Cortex of kidney (tissue), 1 donor: ENCODE measurements around the gene SPINK14.

Source experiments
- DNase-seq: peaks from one replicate; lab custom pipeline; 2025; lab: John Stamatoyannopoulos, UW

The SPINK14 gene, protein sequence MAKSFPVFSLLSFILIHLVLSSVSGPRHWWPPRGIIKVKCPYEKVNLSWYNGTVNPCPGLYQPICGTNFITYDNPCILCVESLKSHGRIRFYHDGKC

DNA sequence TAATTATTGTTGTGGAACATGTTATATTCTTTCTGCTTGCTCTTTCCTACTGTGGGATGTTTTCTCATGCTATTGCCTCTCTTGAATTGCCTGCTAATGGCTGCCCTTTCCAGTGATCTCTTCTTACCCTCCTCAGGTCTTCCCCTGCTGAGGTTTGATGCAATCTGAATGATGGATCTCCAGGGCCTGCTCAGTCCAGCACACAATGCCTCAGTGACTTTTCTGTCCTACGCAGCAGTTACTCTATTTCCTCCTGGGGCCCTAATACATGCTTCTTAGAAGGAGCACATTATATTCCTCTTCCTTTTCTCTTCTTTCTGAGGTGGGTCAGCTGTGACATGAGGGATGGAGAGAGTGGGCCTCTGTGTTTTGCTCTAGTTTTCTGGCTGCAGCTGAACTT is at the start of gene SPINK14:
SPINK14 (plus strand) TSS at position 301 of the 400 bp plus-strand sequence. CDS start 1,187 bp downstream, outside the sequence.
- DNase-seq, result no peak

DNA sequence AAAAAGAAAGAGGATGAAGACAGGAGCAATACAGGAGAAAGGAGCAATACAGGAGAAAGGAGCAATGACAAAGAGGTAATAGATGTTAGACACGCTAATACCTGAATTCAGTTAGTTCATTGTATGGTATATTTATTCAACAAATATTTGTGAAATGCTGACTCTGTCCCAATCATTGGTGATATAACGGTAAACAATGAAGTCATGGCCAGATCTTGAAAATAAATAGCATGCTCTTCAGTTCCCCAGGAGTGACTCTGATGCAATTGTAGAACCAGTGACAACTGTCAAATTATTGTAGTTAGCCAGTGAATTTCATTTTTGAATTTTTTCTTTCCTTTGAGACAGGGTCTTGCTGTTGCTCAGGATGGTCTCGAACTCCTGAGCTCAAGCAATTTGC is 48.0 kb upstream of the SPINK14 start:
- no peak for DNase-seq

DNA sequence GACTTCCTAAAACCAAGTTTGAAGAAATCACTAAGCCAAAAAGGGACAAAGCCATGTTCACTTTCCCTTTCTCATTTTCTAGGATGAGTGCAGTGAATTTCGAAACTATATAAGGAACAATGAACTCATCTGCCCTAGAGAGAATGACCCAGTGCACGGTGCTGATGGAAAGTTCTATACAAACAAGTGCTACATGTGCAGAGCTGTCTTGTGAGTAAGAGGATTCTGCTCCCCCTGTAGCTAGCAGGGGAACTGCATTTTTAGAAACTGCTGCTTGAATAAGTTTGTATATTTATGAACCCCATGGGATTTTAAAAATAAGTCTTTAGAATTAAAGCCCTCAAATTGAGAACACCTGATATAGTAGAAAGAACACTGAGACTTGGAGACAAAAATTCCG is 42.7 kb upstream of the SPINK14 start:
- no peak for DNase-seq

DNA sequence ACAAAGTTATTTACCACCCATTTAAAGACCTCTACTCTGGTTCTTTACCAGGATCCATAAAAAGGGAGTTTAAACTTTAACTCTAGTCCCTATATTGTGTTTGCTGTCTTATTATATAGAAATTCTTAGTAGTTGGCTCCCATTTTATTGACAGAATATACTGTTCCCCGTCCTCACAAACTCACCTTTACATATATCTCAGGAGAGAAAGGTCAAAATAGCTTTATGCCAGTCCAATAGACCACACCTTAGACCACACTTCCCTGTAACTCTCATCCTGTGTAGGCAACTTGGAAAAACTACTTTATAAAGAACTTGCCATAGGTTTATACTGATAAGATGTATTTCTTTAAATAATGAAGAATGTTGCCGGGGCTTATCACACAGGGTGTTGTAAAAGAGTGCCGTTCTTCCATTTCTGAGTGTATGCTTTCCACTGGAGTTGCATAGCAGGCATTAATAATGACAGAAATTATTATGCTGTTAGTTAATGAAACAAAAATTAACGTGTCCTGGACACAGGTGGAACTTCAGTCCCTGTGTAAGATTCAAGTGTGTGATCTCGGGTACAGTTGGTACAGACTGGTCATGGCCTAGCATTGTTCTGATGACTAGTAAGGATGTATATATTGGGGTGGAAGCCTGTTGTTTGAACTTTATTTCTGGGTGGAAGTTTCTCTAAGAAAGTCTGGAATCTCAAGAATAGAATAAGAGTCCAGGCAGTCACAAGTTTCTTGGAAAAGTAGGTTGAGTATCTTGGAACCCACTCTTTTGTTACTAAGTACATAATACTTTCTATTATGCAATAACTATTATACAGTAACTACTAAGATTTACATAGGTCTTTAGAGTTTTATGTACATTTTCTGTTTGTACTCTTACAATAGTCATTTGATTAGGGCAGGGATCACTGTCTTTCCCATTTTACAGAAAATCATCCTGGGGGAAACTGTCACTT is 33.0 kb upstream of the SPINK14 start:
- DNase-seq, result no peak

DNA sequence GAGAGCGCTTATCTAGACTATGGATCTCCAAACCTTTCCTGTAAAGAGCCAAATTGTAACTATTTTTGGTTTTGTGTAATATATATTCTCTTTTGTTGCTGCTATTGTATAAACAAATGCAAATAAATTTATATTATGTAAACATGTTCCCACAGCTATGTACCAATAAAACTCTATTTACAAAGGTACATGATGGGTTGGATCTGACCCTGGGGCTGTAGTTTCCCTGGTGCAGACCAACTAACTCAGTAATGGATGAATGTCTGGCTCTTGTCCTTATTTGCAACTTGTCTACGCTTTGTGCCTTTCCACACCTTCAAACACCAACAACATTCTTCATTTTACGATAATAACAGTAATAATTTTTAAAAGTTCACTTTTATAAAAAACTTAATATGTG is 27.5 kb upstream of the SPINK14 start:
- DNase-seq, result no peak

DNA sequence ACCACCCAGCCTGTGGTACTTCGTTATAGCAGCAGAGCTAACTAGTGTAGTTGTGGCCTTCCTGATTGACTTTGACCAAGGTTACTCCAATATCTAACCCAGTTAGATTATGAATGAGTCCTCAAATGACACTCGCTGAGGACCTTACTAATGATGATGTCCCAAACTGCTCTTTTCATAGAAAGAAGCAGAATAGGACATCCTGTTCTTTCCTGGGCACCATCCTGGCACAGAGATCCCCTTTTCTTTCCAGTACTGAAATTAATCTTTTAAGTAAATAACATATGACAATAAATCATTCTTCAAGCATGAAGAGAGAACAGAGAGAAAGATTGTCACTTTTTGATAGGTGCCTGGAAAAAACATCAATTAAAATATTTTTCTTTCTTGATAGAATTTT is 26.7 kb upstream of the SPINK14 start:
- DNase-seq, result no peak

DNA sequence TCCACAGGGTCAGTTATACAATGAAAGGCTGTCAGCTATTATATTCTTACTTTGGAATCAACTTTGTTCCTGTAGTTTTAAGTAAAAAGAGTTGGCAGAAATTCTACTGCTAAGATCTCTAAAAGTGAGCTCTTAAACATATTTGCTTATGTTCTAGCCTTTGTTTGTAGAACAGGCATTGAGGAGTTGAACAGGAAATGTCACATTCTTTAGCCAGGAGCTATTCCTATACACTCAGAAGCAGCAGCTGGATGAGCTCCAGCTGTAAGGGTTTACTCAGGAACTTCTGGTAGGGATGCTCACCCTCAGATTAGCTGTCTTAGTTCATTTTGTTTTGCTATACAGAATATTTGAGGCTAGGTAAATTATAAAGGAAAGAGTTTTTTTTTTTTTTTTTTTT is 22.4 kb upstream of the SPINK14 start:
- no peak for DNase-seq

DNA sequence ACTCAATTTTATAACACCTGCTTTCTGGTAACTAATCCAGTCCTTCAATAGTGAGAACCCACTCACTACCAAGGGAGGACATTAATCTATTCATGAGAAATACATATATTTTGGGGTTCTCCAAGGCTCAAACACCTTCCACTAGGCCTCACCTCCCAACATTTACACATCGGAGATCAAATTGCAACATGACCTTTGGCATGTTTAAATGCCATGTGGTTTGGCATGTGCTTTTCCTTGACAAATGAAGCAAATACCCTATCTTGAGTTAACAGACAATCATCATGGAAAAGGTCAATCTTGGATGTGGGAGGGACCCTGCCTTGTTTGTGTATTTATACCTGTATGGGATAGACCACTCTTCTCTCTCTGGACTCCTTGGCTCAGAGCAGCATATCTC is 21.9 kb upstream of the SPINK14 start:
- DNase-seq, result no peak

DNA sequence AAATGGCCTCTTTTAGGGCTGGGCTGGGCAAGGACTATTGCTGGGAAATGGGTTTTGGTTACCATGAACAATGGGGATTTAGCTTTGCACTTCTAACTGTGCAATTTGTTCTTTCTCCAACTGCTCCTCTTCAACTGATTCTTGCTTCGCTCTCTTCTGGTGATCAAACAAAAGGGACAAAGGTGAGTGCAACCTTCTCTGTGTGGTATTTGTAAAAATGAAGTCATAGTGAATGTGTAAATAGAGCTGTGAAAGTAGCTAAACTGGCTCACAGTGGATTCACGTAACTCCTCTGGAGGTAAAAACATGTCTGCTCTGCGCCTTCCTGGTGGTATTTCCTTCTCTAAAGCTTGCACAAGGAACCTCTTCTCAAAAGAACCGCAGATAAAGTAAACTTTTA is 20.9 kb upstream of the SPINK14 start:
- no peak for DNase-seq

DNA sequence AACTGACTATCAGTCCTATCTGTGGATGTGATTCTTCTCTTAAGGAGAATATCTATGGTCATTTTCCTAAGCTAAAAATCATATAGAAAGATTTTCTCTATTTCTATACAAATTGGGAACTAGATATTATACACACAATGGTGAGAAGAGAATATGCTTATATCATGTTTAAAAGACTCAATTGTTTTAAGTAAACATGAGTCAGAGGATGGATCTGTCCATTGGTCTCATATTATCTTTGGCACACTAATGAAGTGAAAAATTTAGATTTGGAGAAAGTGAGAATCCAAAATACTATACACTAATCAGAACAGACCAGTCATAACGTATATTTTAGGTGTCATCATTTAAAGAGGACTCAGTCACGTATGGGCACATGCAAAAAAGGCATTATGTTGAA is 16.5 kb upstream of the SPINK14 start:
- DNase-seq, result no peak

DNA sequence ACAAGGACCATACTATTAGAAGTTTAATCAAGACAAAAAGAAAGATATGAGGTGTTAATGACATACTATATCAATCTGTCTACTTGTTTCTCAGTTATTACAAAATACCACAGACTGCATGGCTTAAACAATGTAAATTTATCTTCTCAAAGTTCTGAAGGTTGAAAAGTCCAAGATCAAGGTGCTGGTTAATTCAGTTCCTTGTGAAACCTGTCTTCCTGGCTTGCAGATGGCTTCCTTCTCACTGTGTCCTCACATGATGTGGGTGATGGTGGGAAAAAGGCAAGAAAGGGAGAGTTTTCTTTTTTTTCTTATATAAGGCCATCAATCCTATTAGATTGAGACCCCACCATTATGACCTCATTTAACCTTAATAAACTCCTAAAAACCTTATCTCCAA is 15.6 kb upstream of the SPINK14 start:
- no peak for DNase-seq

DNA sequence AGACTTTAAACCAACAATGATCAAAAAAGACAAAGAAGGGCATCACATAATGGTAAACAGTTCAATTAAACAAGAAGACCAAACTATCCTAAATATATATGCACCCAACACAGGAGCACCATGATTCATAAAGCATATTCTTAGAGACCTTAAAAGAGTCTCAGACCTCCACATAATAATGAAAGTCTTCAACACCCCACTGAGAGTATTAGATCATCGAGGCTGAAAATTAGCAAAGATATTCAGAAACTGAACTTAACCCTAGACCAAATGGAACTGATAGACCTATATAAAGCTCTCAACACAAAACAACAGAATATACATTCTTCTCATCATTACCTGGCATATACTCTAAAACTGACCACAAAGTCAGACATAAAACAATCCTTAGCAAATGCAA is 11.7 kb upstream of the SPINK14 start:
- no peak for DNase-seq

DNA sequence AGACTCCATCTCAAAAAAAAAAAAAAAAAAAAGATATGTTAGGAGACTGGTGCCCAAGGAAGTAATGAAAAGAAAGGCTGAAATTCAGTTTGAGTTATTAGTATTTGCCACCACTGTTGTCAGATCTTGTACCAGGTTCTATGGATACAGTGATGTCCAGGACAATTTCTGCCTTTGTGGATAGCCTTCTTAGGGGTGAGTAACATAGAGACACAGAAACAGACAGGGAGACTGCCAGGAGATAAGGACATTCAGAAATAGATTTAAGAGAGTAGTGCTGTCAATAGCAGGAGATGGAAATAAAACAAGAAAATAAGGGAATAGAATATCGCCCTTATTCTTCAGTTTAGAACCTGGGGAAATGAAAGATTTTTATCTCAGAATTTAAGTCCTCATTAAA is 6.3 kb upstream of the SPINK14 start:
- DNase-seq, result no peak

DNA sequence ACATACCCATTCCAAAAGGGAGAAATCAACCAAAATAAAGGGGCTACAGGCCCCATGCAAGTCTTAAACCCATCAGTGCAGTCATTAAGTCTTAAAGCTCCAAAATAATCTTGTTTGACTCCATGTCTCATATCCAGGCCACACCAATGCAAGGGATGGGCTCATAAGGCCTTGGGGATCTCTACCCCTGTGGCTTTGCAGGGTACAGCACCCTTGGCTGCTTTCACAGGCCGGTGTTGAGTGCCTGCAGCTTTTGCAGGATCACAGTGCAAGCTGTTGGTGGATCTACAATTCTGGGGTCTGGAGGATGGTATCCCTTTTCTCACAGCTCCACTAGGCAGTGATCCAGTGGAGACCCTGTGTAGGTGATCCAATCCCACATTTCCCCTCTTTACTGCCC is 5.0 kb upstream of the SPINK14 start:
- no peak for DNase-seq

DNA sequence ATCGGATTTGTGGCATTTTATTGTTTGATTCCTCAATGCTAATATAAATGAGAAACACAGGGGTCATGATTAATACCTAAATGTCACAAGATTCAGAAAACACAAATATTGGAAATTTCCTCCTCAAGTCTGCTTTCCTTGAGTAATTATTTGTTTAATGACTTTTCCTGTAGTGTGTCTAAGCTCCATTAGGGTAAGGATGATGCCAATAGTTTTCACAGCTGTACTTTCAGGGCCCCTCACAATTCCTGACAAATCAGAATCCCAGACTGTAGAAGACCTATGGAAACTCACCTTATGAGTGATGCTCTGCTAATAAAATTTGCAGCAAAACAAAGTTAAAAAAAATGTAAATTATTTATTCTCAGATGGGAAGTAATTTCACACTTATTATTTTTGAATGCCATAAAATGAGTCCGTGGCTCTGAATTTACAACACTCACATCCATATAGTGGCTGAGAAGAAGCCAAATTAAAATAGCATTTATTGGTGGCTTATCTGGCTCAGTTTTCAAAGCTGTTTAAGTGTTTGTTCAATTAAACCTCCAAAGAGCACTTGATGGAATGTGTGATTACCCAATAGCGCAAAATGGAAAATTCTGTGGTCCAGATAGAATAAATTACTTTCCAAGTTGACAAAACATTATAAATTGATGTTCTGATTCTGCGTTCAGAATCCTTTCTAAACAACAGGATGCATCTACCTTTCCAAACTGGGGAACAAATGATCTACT is 1.6 kb upstream of the SPINK14 start:
- no peak for DNase-seq

DNA sequence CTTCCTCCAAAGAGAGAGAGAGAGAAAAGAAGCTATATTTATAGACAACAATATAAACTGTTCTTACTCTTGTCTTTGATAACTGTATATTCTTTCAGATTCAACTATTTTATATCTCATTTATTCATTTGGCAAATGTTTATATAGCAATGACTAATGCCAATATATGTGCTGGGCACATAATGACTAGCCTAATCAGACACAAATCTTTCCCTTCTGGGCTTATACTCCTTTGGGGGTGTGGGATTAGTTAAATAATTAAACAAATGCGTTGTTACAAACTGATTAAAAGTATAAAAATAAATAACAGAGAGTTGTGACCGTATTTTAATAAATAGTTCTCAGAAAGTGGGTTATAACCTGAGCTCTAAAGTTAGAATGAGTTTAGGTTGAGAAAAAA is 4.0 kb downstream of the SPINK14 start:
- DNase-seq, result no peak

DNA sequence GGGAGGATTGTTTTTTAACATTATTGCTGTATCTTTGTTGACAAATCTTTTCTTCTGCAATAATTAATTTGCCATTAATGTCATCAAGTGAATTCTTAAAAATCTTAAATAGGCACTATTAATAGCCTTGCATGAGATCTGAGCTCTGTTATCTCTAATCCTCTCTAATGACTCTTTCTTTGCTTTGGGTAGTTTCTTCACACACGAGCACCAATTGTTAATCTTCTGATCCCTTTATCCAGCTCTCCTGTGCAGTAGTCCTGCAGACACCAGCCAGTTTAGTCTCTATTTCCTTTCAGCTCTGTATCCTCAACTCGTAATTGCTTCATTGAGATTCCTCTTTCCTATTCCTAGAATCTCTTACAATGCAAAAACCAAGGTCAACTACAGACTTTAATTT is 8.1 kb downstream of the SPINK14 start:
- DNase-seq, result no peak

DNA sequence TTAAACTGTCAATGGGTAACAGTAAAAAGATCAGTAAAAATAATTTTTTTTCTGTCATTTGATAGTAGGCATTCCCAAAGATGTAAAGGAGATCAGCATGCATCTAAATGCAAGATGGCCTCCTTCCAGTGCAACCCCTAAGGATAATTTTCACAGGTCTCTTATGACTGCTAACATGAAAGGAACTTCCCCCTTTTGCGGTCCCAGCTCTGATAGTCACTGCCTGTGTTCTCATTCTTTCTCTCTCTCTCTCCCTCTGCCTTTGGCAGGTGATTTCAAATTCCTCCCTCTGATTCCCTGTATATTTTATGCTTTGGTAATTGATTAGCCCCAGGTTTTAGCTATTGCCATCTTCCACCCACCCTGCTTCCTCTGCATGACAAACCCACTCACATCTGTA is 8.9 kb downstream of the SPINK14 start:
- no peak for DNase-seq

DNA sequence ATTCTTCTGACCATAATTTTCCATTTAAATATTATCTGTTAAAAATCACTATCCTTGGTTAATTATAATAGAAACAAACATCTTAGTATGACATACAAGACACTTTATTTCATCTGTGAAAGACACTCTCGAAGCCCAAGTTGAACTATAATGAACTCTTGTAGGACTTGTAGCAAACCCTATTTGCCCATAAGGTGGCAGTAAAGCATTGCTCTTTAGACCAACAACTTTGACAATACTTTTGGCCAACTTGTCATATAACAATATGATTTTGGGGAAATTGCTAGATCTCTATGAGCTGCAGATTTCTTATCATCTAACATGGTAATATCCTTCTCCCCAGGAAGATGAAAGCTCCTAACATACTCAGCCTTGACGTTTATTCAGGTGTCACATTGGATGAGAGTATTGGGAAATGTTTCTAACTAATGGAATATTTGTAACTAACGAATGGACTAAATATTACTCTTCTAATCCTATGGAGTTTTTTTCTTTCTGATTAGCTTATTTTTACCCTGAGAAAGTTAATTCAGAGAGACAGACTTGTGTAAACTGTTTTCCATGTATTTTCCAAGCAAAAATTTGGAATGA is 11.0 kb downstream of the SPINK14 start:
- DNase-seq, result no peak

DNA sequence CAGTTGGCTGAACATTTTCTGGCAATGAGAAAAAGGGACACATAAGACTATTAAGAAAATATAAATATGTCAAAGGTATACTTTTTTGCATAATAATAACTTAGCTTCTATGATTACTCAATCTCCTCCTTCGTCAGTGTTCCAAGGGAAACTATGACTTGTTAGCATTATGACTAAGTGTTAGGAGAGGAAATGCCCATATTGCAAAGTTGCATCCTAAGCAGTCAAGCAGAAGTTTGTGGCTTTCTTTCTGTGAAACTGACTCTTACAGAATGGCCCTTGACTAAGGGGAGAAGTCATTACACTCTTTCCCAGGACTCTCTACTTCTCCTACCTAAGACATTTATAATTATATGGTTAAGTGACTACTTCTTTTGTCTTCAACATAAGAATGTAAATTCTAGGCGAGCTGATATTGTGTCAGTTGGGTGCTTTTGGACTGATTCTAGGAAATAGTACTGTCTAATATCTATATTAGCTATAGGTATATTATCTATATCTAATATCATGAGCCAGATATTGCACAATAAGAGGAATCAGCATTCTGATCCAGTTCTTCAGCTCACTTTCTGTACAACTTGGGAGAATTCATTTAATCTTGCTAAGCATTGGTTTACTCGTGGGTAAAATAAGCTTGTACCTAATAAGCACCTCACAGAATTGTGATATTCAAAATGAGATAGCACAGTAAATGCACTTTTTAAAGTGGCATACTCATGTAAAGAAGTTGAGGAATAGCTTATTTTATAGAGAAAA is 18.1 kb downstream of the SPINK14 start:
- DNase-seq, result no peak

DNA sequence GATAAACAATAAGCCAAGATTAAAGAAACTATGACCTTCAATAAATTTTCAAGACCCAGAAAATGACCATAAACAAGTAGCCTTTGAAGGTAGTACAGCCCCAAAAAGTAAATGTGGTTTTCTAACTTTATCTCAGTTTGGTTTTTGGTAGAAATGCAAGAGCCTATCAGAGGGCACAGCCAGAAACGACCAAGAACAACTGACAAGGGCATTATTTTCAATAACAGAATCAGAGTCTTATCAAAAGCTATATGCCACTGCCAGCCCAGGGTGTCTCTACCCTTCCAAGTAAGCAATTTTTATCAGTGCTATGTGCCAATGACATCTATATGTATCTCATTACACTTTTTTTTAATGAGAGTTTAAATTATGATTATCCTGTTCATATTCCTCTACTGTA is 22.7 kb downstream of the SPINK14 start:
- DNase-seq, result no peak

DNA sequence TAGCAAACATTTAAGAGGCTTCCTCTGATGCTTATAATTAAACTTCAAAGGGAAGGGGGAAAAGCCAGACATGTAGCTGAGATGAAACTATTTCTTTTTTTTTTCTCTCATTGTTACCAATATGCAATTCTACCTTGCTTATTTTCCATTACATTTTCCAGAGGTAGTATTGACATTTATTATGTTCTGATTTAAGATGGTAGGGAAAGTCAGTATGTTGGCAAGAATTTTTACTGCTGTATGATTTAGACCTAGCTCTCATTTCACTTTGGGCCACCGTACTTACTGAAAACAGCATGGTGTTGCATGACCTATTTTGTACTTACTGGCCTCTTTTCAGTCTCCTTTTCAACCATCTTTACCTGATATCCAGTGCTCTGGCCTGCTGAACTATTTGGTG is 24.9 kb downstream of the SPINK14 start:
- DNase-seq, result no peak
